Left lobe of liver (tissue), 2 donors: ENCODE data around the gene SLC52A1. TPM values are rescaled to one million over a fixed set of nuclear protein-coding genes. Genes with fewer than 3 reads are reported as not detected.
A peak's percentile ranks its signal among the peaks of the same experiment; 100 is the strongest.

Source experiments
- ATAC-seq: fragments of 200-7000 bp; cut with Tn5 transposase; one replicate; pipeline ENCODE4 v1.9.1; 2020; ENCODE audit warnings: mild to moderate bottlenecking, moderate library complexity
- DNase-seq: peaks from one replicate; pipeline ENCODE4 v3.0.0-alpha.2; 2020; ENCODE audit warnings: low spot score
- total RNA-seq: library from RNA; stranded (reverse); gene quantifications from one replicate; pipeline ENCODE4 v1.2.1, GENCODE V29; 2021
- donor health status: DM: no; HTN: no; CAD: no; lungs with moderate emphysema.
- donor health status: DM: no; HTN: yes; CAD: no.

SLC52A1 gene
- total RNA-seq, 1 donor from 2014 or later: 0.08 TPM

- no peak for DNase-seq
These were observed 41.1 kb downstream of the SLC52A1 start for GRCh38 chr17:4994081-4994595.

GRCh38 chr17:4987767-4988567, 47.3 kb downstream of the SLC52A1 start:
- ATAC-seq (no peak), DNase-seq (no peak)

More at GRCh38 chr17:4994081-4994595, 41.1 kb downstream of the SLC52A1 start:
- ATAC-seq: no peak

- peak; percentile 91 for ATAC-seq
- peak; percentile 88 for DNase-seq
These were observed 48.1 kb downstream of the SLC52A1 start, which contains the start of gene CAMTA2 for GRCh38 chr17:4986951-4987766. CAMTA2 (minus strand) TSS chr17:4987675; CDS start chr17:4986222, 1,453 bp downstream.

- no peak for ATAC-seq
These were observed 48.8 kb downstream of the SLC52A1 start for GRCh38 chr17:4986403-4986802.

More at GRCh38 chr17:4986403-4986802, 48.8 kb downstream of the SLC52A1 start:
- DNase-seq: no peak

Other genes starting within 250 kb of the SLC52A1 start
- 8.2 TPM for gene VMO1, start 249.1 kb downstream of the SLC52A1 start, total RNA-seq
- 28.0 TPM for gene GLTPD2, start 246.5 kb downstream of the SLC52A1 start, total RNA-seq
- gene PSMB6, start 239.3 kb downstream of the SLC52A1 start, total RNA-seq: 79.1 TPM
- gene PLD2, start 228.3 kb downstream of the SLC52A1 start, total RNA-seq: 8.5 TPM
- gene MINK1, start 202.1 kb downstream of the SLC52A1 start, total RNA-seq: 34.1 TPM
- 4.1 TPM for gene C17orf107, start 135.9 kb downstream of the SLC52A1 start, total RNA-seq
- 3.1 TPM for gene CHRNE, start 132.3 kb downstream of the SLC52A1 start, total RNA-seq
- gene GP1BA, start 103.1 kb downstream of the SLC52A1 start, total RNA-seq: not detected
- 44.7 TPM for gene SLC25A11, start 95.4 kb downstream of the SLC52A1 start, total RNA-seq
- gene RNF167, start 95.2 kb downstream of the SLC52A1 start, total RNA-seq: 78.9 TPM
- gene PFN1, start 86.9 kb downstream of the SLC52A1 start, total RNA-seq: 254 TPM
- 52.7 TPM for gene ENO3, start 84.3 kb downstream of the SLC52A1 start, total RNA-seq
- gene SPAG7, start 67.6 kb downstream of the SLC52A1 start, total RNA-seq: 20.3 TPM
- 17.7 TPM for gene CAMTA2, start 47.8 kb downstream of the SLC52A1 start, total RNA-seq
- gene INCA1, start 37.9 kb downstream of the SLC52A1 start, total RNA-seq: 0.88 TPM
- 126 TPM for gene KIF1C, start 37.5 kb downstream of the SLC52A1 start, total RNA-seq
- 0.83 TPM for gene ZFP3, start 43.0 kb upstream of the SLC52A1 start, total RNA-seq
- gene ZNF232, start 76.5 kb upstream of the SLC52A1 start, total RNA-seq: 5.3 TPM
- gene USP6, start 80.6 kb upstream of the SLC52A1 start, total RNA-seq: 0.08 TPM
- gene ZNF594, start 156.4 kb upstream of the SLC52A1 start, total RNA-seq: 2.3 TPM
- gene SCIMP, start 199.4 kb upstream of the SLC52A1 start, total RNA-seq: 2.3 TPM
- 16.8 TPM for gene RABEP1, start 246.9 kb upstream of the SLC52A1 start, total RNA-seq